ENCODE measurements around the gene SLC22A13.
"Not testable (repeated sequence)": the region's sequence is repeated elsewhere in the genome, so short reads cannot be mapped to it uniquely, and the experiment has no call there.

The SLC22A13 gene

DNA sequence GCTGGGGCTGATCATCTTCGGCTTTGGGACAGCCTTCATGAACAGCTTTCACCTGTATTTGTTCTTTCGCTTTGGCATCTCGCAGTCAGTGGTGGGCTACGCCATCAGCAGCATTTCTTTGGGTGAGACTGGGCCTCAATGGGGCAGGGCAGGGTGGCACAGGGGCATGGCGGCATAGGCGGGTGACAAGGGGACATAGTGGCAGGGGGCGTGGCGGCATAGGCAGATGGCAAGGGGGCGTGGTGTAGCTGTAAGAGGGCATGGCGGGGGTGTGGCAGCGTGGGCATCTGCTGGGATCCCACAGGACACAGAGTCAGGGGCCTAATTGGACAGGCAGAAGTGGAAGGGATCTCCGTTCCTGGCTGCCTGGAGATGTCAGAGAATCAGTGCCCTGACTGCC is 42.0 kb downstream of the SLC22A13 start:
- DNase-seq, result no peak

DNA sequence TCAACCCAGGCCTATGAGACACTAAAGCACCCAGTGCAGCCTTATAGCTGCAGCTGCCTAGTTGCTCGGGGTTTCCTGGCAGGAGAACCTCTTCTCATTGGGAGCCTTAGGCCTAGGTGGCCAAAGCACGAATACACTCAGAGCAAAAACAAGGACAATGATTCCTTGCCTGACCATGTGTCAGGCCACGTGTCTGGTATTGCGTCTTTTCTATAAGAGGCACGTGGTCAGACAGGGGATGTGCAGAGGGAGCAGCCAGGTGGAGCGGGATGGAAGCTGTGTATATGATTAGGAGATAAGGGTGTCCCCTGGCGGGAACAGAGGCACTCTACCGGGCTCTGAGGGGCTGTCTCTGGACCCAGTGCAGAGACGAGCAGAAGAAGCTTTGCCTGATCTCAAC is 42.8 kb downstream of the SLC22A13 start:
- DNase-seq, result no peak

DNA sequence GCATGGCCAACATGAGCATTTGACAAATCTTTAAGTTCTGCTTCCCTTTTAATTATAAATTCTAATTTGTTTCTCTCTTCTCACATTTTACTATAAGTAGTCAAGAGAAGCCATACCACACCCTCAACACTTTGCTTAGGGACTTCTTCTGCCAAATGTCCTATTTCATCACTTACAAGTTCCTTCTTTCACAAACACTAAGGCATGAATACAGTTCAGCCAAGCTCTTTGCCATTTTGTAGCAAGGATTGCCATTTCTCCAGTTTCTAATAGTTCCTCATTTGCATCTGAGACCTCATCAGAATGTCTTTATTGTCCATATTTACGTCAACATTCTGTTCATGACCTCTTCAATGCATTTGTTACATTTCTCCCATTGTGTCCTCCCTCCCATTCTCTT is 45.9 kb downstream of the SLC22A13 start:
- DNase-seq, result no peak

DNA sequence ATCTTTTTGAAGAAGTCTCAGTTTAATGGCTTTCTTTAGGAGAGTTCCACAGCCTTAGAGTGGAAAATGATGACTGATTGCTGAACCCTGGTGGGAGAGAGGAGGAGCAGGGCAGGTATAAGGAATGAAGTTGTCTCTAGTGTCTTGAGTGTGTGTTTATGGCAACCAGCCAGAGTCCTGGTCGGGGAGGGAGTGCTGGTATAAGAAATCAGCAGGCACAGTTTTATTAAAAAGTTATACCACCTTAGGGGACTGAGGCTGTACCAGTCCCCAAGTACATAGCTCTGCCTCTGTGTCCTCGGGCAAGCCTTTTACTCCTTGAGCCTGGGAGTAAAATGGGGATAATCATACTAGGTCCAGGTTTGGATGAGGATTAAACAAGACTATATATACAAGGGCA is 46.3 kb downstream of the SLC22A13 start:
- no peak for DNase-seq

DNA sequence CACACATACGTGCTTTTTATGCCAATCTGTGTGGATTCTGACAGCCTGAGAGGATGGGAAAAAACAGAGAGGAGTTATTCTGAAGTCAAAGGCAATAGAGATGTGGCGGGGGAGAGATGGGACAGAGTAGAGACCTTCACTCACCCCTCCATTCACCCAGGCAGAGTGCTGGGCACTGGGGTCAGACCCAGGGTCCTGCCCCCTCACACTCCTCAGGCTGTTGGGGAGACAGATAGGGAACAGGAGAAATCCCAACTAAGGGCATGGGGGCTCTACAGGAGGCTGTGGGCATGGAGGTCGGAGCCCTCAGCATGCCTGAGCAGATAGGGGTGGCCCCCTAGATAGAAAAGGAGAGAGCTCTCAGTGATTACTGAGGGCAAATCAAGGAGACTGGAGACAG is 46.7 kb downstream of the SLC22A13 start:
- no peak for DNase-seq

DNA sequence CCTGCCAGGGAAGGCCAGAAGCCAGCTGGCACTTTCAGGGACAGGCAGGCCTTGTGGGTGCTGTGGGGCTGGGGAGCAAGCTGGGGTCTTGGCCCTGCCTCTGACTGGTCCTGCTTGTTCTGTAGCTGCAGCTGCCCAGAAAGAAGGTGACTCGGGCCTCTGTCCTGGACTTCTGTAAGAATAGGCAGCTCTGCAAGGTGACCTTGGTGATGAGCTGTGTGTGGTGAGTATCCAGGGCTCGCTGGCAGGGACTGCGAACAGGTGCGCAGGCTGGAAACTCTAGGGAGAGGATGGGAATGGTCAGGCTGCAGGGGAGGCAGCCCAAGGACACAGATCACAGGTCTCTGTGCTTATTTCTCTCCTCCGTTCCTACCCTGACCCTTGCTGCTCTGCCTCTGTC is 47.7 kb downstream of the SLC22A13 start:
- DNase-seq, result no peak

DNA sequence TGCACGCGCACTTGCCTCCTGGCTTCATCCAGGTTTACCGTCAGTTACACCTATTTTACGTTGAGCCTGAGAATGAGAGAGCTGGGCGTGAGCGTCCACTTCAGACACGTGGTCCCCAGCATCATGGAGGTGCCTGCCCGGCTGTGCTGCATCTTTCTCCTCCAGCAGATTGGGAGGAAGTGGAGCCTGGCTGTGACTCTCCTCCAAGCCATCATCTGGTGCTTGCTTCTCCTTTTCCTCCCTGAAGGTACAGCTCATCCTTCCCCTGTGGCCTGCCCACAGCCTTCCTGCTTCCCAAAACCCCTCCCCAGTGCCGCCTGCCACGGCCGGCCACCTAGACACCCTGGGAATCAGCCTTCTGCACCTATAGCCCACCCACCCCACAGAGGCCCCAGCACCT is 48.1 kb downstream of the SLC22A13 start:
- no peak for DNase-seq

DNA sequence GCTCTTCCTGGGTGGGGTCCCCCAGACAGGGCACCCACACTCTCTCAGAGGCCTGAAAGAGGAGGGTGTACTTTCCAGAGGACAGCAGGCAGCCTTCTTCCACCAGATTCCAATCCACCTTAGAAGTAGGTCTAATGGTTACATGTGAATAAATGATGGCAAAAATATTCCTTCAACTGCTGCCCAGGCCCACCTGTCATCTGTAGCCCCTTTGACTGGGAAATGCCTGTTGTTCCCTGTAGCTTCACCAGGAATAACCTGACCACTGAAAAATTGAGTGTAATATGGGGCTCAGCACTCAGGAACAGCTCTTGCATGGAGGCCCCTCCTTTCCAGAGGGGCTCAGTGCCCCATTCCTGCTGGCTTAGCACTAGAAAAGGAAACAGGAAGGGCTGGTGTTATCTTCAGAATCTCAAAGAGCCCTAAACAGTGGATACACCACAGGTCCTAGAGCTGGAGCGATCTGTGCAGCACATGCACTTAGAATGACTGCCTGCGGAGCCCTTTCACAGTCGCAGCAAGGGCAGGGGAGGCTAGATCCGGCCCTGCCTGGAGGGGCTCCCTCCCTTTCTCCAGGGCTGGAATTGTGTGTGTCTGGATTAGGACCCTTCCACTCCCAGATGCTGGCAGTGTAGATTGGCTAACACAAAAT is 48.6 kb downstream of the SLC22A13 start:
- no peak for DNase-seq

DNA sequence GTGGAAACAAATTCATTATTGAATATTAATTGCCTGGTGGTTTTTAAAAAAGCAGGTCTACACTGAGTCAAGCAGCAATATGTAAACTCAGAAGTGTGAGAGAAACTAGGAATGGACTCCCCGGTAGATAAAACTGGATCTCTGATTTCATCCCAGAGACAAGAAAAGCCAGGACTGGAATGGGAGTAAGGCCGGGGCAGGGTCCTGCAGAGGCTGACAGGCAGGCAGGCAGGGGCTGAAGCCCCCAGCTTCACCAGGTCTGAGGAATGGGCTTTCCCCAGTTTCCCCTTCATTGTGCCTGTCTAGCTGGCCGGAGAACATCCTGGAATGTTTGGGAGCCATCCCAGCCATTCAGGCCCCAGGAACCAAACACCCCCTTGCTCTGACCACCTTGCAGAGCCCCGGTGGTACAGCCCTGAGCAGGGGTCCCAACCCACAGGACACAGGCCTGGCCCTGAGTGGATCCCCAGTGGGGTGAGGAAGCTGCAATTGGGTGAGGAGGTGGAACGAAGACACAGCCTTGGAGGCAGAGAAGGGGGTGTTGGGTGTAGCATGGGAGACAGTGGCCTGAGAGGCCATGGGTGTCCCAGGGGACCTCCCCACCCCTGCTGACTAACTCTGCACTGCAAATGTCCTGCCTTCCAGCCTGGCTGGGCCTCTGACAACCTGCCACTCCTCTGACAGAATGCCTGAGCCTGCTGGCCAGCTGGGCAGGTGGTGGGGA is 49.3 kb downstream of the SLC22A13 start:
- DNase-seq, result no peak

DNA sequence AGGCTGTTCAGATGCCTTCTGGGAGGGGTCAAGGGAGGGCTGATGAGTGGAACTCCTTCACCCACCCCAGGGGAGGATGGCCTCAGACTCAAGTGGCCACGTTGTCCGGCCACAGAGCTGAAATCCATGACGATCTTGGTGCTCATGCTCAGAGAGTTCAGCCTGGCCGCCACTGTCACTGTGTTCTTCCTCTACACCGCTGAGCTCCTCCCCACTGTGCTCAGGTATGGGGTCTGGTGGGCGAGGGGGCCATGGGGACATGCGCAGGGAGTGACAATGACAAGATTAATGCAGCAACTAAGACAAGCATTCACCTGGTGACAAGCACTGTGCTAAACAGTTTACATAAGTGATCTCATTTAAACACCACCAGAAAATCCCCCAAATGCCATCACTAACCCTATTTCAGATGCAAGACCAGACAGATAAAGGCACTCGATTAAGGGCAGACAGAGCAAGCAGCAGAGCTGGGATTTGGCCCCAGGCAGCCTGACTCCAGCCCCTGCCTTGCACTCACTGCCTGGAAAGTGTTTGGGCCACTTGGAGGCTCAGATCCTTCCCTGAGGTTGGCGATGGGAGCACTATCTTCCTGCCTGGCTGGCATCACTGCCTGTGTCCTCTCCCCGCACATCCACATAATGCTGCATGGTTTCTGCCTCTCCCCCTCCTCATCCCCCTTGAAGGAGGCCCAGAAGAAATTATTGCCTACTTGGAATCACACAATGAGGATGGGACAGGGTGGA is 50.0 kb downstream of the SLC22A13 start:
- DNase-seq, result no peak

DNA sequence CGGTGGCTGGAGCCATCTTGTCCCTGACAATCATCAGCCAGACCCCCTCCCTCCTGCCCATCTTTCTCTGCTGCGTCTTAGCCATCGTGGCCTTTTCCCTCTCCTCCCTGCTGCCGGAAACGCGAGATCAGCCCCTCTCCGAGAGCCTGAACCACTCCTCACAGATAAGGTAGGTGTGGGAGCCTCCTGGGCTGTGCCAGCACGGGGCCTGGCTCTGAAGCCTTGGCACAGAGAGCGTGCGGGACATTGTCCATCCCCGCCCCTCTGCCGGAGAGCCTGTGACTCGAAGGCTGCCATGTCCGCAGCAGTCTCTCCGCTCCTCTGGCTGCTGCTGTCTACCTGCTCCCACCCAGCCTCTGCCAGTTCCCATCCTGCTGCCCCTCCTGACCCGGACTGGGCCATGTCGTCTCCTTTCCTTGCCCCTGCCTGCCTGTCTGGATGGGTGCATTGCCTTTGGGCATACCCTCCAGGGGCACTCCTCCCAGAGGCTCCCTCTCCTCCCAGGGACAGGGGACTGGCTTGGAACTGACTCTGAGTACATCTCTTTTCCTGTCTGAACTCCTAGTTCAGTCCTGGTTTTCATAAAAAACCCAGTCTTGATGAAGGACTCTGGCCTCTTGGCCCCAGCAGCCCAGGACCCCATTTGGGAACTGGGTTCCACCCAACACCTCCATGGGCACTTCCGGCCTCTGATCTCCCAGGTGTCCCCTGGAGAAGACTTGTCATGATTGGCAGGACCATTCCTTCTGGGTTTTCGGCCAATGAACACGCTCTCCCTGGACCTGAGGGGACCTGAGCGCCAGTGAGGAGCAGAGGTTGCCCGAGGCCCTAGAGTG is 51.0 kb downstream of the SLC22A13 start:
- DNase-seq, result no peak

DNA sequence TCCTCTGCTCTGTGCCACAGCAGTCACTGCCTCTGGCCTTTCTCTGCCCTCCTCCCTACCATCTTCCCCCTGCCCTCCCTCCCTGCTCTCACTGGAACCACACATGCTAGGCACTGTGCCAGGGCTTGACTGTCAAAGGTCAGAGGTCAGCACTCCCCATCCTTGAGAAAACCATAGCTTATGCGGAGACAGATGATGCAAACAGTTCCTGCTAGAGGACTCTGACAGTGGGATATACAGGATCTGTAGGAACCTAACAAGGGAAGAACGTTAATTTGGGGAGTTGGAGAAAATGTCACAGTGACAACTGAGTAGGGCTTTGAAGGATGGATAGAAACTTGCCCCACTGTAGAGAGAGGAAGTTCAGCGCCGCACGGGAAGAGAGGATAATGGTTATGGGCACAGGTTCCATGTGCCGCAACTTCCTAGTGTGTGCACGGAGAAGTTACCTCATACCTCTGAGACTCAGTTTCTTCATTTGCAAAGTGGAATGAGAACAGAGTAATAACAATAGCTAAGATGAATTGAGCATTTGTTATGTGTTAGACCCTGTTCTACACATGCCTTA is 51.7 kb downstream of the SLC22A13 start:
- DNase-seq, result no peak

DNA sequence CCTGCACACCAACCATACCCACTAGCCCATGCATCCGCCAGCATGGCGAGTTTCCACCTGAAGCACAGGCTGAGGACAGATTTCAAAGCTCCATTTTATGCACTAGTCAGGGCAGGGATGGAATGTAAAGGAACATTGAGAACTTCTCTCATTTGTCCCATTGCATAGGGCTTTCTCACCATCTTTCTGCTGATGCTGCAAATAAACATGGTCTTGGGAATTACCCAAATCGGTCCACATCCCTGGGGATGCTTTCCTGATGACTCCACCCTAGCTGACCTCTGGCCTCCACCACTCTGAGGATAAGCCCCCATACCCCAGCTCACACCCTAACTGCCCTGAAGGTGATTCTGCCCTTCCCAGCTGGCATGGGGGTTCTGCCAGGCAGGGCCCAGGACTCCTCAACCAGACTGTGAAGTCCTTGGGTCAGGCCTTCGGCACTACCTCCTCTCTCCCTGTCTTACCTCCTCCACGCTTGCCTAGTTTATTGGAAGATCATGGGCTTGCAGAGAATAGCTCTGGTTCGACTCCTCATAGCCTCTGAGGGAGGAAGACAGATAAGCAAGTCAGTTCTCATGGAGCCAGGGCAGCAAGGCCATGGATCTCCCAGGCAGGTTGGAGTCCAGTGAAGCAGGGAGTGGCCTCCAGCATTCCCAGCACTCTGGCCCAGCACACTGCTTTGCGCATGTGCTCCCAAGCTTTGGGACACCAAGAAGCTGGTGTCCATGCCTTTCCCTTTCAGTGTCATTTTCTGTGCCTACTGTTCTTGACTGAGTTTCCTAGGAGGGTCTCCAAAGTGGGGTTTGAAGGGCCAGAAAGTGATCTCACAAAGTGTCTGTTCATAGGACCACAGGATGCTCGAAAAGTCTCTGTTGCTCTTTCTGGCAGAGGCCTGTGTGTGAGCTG is 53.4 kb downstream of the SLC22A13 start:
- DNase-seq, result no peak

DNA sequence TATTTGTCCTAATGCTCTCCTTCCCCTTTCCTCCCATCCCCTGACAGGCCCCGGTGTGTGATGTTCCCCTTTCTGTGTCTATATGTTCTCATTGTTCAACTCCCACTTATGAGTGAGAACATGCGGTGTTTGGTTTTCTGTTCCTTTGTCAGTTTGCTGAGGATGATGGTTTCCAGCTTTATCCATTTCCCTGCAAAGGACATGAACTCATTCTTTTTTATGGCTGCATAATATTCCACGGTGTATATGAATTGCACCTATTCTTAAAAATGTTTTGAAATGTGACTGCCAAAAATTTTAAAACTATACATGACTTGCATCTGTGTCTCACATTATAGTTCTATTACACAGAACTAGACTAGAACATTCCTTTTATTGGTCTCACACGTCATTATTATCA is 55.0 kb downstream of the SLC22A13 start:
- not testable (repeated sequence) for DNase-seq

DNA sequence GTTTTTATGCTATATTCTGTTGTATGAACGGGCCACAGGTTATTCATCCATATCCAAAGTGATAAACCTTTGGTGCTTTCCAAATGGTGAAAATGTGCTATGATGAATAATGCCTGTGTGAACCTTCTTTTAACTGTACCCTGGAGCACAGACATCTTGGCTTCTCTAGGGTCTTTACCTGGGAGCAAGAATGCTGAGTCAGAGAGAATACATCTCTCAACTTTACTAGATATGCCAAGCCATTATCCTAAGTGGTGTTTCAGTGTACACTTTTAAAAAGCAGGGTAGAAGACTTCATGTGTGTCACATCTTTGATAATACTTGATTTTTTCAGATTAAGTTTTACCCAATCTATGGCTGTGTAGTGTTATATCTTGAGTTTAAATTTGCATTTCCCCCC is 57.4 kb downstream of the SLC22A13 start:
- no peak for DNase-seq

DNA sequence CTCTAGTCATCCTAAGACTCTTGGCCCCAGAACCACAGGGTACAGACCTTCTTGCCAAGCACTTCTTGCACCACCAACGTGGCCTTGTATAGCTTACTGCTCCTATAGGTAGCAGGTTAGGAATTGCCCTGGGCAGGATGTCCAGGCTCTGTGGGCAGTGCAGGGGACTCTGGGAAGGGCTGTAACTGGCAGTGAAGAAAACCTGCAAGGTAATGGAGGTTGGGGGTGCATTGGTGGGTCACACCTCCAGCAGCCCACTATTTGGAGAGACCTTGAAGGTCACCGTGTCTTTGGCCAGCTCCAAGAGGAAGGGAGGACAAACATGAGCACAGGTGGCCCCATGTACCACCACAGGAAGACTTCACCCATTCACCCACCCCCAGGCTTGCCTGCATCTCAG is 59.6 kb downstream of the SLC22A13 start:
- no peak for DNase-seq

DNA sequence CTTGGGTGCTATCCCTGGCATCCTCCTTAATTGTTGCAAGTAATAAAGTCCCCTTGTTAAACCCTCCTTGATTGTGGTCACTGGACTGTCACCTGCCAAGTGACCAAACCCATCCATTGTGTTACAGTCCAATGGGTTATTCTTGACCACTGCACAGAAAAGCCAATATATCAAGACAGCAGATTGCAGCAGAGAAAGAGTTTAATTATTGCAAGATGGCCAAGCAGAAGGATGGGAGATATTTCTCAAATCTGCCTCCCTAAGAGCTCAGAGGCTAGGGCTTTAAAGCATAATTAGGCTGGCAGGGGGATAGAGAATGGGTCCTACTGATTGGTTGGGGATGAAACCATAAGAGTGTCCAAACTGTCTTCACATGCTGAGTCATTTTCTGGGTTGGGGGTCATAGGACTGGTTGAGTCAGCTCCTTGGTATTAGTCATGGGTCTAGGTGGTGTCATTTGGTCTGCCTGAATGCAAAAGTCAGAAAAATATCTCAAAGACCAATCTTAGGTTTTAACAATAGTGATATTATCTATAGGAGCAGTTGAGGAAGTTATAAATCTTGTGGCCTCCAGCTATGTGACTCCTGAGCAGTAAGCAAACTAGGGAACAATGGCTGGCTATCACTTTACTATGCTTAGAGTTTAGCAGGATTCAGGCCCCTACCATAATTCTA is 61.9 kb downstream of the SLC22A13 start:
- DNase-seq, result no peak
